ENCODE measurements around the gene NDUFB8. TPM values are rescaled to one million over a fixed set of nuclear protein-coding genes. Genes with fewer than 3 reads are reported as not detected.

The NDUFB8 gene
- total and polyA plus RNA-seq, 10 of the 15 experiments (the other 5 are each of a cell fraction or from before 2014, with no cell fraction given): 180 to 572 (median 382) TPM

GRCh38 chr10:100551196-100551595, 21.5 kb upstream of the NDUFB8 start:
- TF ChIP-seq NFYA (IDR thresholded peaks at IDR 0.05; ENCODE audit: borderline replicate concordance, low read depth, low read length): no peak
- no peak for TF ChIP-seq MEF2B (IDR thresholded peaks at IDR 0.05; ENCODE audit: partially characterized antibody, poor library complexity, severe bottlenecking)
- TF ChIP-seq HSF1 (IDR thresholded peaks at IDR 0.05; ENCODE audit: low read depth, low read length): no peak
- no peak for TF ChIP-seq MEF2A (IDR thresholded peaks at IDR 0.05; ENCODE audit: insufficient read depth, low read depth, low read length)
- TF ChIP-seq POLR2AphosphoS2 (IDR thresholded peaks at IDR 0.05; ENCODE audit: low read depth, low read length): no peak
- no peak for TF ChIP-seq TARDBP (IDR thresholded peaks at IDR 0.05; ENCODE audit: borderline replicate concordance)
- Histone ChIP-seq H3K79me2 (ENCODE audit: control insufficient read depth, insufficient read depth, low read length) (no peaks in the 10 kb centered on the region), H3K4me2 (ENCODE audit: control insufficient read depth, insufficient read depth) (no peak overlapping the region), H3K27me3 (replicated peaks in 1 of 2; ENCODE audit: control insufficient read depth in 2 of 2, insufficient read depth in 2 of 2, low read length in 1 of 2) (no peaks in the 10 kb centered on the region), H4K20me1 (ENCODE audit: control insufficient read depth, insufficient read depth) (no peaks in the 10 kb centered on the region), H3K27ac (ENCODE audit: control insufficient read depth, insufficient read depth) (no peak overlapping the region), H3K4me1 (ENCODE audit: control insufficient read depth, insufficient read depth, low read length) (no peaks in the 10 kb centered on the region), H3K9ac (ENCODE audit: control insufficient read depth, insufficient read depth, low read length) (no peak overlapping the region), H3K36me3 (ENCODE audit: control insufficient read depth in 2 of 2, insufficient read depth in 2 of 2, low read length in 1 of 2) (peaks cover 16 to 23% of the 10 kb centered on the region in 2 experiments), H3K9me3 (replicated peaks; ENCODE audit: control insufficient read depth, insufficient read depth, low read length) (no peaks in the 10 kb centered on the region), H2AFZ (ENCODE audit: control insufficient read depth, low read depth, low read length) (no peak overlapping the region), H3K4me3 (no peak overlapping the region)
- 78% methylated on average over 4 of the region's 4 CpGs for WGBS (ENCODE audit: insufficient coverage, insufficient replicate concordance, low lambda C conversion rate, missing lambda C conversion rate)
- no peak for DNase-seq (ENCODE audit: low read depth, low spot score)
- in situ Hi-C loops (cut with MboI) (no loop called here), intact Hi-C loops (cut with micrococcal nuclease; ENCODE audit: unreplicated experiment) (no loop called here)
- ATAC-seq: no peak
- SMC1A ChIA-PET (ENCODE audit: uncharacterized antibody, unreplicated experiment): interaction anchor here (1.1 to 1.5 kb wide), 2 partner anchors 12 to 320 kb away, joined by 3 to 4 read pairs; no protein-coding TSS in a partner anchor
- POLR2A ChIA-PET: interaction anchor here (0.7 kb wide), 1 partner anchor 13 kb away, joined by 3 read pairs; no protein-coding TSS in a partner anchor
- no peak for FAIRE-seq
- TSS peak; percentile 15 for BruUV-seq (replicated peaks)
- RAD21 ChIA-PET (ENCODE audit: unreplicated experiment): interaction anchor here (1.1 kb wide), 1 partner anchor 121 kb away, joined by 3 read pairs; no protein-coding TSS in a partner anchor
- CTCF ChIA-PET: interaction anchor here (1.2 kb wide), 1 partner anchor 11 kb away, joined by 3 read pairs; no protein-coding TSS in a partner anchor

Data from GM12878 (cell line).